ENCODE measurements around the gene TMEM131.

Gene TMEM131

GRCh38 chr2:97707362-97708047, 288.2 kb downstream of the TMEM131 start:
- no peak for DNase-seq (ENCODE audit: low spot score)

DNA sequence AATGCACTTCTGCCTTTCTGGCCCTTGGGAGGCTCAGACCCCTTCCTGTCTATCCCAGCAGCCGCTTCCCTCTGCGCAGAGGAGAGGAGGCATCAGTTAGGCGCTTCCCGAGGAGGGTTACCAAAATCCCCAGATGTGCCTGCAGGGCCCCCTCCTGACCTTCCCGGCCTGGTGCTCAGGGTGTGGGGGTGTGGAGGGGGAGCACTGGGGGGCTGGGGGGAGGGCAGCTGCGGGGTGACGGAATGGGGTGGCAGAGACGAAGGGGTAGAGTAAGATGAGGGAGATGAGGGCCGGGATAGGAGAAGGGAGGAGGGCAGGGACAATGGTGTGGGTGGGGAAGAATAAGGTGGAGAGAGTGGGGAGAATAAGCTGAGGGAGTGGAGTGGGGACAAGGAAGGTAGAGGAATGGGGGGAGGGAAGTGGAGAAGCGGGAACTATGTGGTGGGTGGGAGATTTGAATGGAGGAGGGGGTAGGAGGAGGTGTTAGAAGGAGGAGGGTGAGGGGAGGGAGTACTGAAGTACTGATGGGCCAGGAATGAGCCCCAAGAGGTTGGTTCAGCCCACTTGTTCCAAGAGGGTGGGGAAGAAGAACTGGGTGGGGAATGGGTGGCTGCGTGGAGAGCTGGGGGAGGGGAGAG, 288.9 kb downstream of the TMEM131 start:
- DNase-seq (ENCODE audit: low spot score) = no peak

All from cerebellar cortex (tissue), 1 donor.